OCI-LY3 (cell line): ENCODE results near the gene PLXNB1.

ENCODE experiments used
- H2AFZ ChIP-seq: fragments of 200-600, 300-600 bp; shearing (Covaris generic); 2 replicates; pipeline ENCODE4 v1.6.0; 2014; ENCODE audit warnings: antibody characterized with exemption, low read depth, low read length
- H3K27ac ChIP-seq: fragments of 200-600, 300-600 bp; sonication (generic); 2 replicates; pipeline ENCODE4 v1.5.1; 2014; ENCODE audit warnings: mild to moderate bottlenecking, low read length, moderate library complexity, mixed read lengths
- H3K27me3 ChIP-seq: fragments of 200-600, 300-600 bp; sonication (generic); 2 replicates; pipeline ENCODE4 v1.6.1; 2014; ENCODE audit warnings: low read depth, low read length, mixed read lengths
- H3K36me3 ChIP-seq: fragments of 200-600, 300-600 bp; sonication (generic); replicated peaks from 2 replicates; pipeline ENCODE3; 2014; ENCODE audit warnings: low read depth, low read length, mixed read lengths
- H3K4me1 ChIP-seq: fragments of 300-600, 200-600 bp; sonication (generic); 2 replicates; pipeline ENCODE4 v1.6.1; 2014; ENCODE audit warnings: low read length, mixed read lengths
- H3K4me2 ChIP-seq: fragments of 200-600, 300-600 bp; sonication (generic); 2 replicates; pipeline ENCODE4 v1.6.1; 2014; ENCODE audit warnings: low read length, mixed read lengths
- H3K4me3 ChIP-seq: fragments of 300-600, 200-600 bp; sonication (generic); 2 replicates; pipeline ENCODE4 v1.5.1; 2014; ENCODE audit warnings: antibody characterized with exemption, mild to moderate bottlenecking, low read length, moderate library complexity
- H3K79me2 ChIP-seq: fragments of 300-600, 200-600 bp; shearing (Covaris generic); 2 replicates; pipeline ENCODE4 v1.6.1; 2014; ENCODE audit warnings: mild to moderate bottlenecking, low read length, mixed read lengths
- H3K9ac ChIP-seq: fragments of 300-600, 200-600 bp; shearing (Covaris generic); 2 replicates; pipeline ENCODE4 v1.6.0; 2014; ENCODE audit warnings: mild to moderate bottlenecking, low read length, moderate library complexity
- H3K9me3 ChIP-seq: fragments of 200-600, 300-600 bp; shearing (Covaris generic); 2 replicates; pipeline ENCODE4 v1.6.1; 2014; ENCODE audit warnings: low read length, mixed read lengths; ENCODE audit not compliant: insufficient read depth
- H4K20me1 ChIP-seq: fragments of 200-600, 300-600 bp; sonication (generic); 2 replicates; pipeline ENCODE4 v1.6.1; 2016; ENCODE audit warnings: low read length, mixed read lengths; ENCODE audit not compliant: insufficient read depth
- EZH2phosphoT487 ChIP-seq: fragments of 200-600 bp; shearing (Covaris generic); IDR thresholded peaks from 2 replicates; pipeline ENCODE4 v1.6.1; 2018; ENCODE audit warnings: antibody characterized with exemption, mixed run types, low read depth
- TF ChIP-seq, protein P1 (sequence below): fragments of 200-600, 300-600 bp; sonication (generic); IDR thresholded peaks from 2 replicates; pipeline ENCODE4 v1.5.1; 2014; ENCODE audit warnings: antibody characterized with exemption, low read length, low read depth

PLXNB1 gene, protein sequence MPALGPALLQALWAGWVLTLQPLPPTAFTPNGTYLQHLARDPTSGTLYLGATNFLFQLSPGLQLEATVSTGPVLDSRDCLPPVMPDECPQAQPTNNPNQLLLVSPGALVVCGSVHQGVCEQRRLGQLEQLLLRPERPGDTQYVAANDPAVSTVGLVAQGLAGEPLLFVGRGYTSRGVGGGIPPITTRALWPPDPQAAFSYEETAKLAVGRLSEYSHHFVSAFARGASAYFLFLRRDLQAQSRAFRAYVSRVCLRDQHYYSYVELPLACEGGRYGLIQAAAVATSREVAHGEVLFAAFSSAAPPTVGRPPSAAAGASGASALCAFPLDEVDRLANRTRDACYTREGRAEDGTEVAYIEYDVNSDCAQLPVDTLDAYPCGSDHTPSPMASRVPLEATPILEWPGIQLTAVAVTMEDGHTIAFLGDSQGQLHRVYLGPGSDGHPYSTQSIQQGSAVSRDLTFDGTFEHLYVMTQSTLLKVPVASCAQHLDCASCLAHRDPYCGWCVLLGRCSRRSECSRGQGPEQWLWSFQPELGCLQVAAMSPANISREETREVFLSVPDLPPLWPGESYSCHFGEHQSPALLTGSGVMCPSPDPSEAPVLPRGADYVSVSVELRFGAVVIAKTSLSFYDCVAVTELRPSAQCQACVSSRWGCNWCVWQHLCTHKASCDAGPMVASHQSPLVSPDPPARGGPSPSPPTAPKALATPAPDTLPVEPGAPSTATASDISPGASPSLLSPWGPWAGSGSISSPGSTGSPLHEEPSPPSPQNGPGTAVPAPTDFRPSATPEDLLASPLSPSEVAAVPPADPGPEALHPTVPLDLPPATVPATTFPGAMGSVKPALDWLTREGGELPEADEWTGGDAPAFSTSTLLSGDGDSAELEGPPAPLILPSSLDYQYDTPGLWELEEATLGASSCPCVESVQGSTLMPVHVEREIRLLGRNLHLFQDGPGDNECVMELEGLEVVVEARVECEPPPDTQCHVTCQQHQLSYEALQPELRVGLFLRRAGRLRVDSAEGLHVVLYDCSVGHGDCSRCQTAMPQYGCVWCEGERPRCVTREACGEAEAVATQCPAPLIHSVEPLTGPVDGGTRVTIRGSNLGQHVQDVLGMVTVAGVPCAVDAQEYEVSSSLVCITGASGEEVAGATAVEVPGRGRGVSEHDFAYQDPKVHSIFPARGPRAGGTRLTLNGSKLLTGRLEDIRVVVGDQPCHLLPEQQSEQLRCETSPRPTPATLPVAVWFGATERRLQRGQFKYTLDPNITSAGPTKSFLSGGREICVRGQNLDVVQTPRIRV (N-terminal part only)

DNA sequence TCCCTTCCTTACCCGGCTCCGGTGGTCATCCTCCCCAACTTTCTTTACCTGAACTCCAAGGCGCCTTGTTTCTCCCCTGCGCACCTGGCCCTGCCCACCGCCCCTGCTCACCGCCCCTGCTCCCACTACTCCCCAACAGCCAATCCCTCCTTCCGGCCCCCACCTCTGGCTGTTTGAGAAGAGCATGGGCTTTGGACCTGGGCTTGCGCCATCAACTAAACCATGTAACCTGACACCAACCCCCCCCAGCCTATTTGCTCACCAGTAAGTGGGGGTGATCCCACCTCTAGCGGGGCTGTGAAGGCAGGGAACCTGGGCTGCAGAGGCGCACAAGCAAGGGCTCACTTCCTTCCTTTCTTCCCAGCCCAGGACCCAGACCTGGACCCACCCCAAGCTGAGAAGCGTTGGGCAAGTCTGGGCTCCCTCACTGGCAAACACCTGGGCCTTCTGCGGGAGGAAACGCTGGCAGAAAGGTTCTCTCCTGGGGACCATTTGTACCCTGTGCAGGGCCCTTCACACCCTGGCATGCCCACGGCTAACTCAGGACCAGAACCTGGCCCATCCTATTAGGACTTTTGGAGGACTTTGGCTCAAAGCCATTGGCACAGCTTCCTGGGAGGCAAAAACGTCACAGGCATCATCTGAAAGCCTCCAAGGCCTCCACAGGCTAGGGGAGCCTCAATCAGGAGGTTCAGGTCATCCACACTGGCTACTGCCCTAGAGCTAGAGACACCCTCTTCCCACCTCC lies at the start of gene PLXNB1:
TSS of gene PLXNB1 (minus strand) at position 127 of the 748 bp plus-strand sequence. CDS start 5,475 bp downstream, outside the sequence.
- Histone ChIP-seq H3K27ac (0 out of 2 replicates have a peak within 1 kb of the TSS, but pooled peaks have one; percentile 5), H3K27me3 (no peaks in the 10 kb centered on the region)
- no peak for TF ChIP-seq EZH2phosphoT487
- TF ChIP-seq, protein P1, sequence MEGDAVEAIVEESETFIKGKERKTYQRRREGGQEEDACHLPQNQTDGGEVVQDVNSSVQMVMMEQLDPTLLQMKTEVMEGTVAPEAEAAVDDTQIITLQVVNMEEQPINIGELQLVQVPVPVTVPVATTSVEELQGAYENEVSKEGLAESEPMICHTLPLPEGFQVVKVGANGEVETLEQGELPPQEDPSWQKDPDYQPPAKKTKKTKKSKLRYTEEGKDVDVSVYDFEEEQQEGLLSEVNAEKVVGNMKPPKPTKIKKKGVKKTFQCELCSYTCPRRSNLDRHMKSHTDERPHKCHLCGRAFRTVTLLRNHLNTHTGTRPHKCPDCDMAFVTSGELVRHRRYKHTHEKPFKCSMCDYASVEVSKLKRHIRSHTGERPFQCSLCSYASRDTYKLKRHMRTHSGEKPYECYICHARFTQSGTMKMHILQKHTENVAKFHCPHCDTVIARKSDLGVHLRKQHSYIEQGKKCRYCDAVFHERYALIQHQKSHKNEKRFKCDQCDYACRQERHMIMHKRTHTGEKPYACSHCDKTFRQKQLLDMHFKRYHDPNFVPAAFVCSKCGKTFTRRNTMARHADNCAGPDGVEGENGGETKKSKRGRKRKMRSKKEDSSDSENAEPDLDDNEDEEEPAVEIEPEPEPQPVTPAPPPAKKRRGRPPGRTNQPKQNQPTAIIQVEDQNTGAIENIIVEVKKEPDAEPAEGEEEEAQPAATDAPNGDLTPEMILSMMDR = no peak

DNA sequence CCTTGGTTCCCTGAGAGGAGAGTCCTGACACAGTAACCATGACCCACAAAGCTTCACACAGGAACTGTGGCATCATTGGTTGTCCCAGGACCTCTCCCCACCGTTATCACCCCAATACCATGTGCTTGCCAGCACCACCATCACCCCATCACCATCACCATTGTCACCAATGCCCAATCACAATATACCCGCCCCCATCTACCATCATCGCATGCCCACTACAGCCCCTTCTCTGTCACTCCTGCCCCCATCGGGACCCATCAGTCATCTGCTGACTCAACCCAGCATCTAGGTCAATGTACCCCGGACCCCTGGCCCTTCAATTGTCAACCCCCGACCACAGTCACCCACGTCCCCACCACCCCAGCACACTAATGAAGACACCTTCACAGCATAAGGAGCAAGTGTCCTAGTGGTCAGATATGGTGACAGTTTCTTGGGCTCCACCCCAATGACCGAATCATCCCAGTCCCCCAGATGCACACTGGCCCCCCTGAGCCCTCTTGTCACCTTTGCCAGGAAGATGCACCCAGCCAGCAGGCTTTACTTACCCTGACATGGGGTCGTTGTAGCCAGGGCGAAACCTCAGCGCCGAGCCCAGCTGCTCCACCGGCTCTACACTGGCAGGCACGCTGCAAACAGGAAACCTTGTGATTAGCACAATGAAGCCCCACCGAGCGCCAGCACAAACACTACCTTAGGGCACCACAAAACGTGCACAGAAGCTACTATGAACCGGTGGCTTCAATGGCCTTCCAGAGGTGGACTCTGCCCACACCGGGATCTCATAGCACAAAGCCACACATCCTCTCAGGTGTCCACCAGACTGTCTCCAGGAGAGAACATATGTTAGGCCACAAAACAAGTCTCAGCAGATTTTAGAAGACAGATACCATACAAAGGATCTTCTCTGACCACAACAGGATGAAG lies 49.0 kb upstream of the PLXNB1 start:
- no peak overlapping the region for H3K27ac ChIP-seq
- no peaks in the 10 kb centered on the region for H3K36me3 ChIP-seq
- TF ChIP-seq EZH2phosphoT487 = no peak
- no peak overlapping the region for H3K4me2 ChIP-seq
- no peaks in the 10 kb centered on the region for H3K9me3 ChIP-seq
- H3K9ac ChIP-seq = no peak overlapping the region
- H4K20me1 ChIP-seq = no peaks in the 10 kb centered on the region
- H3K27me3 ChIP-seq = no peaks in the 10 kb centered on the region
- H3K79me2 ChIP-seq = no peaks in the 10 kb centered on the region
- no peak overlapping the region for H2AFZ ChIP-seq
- no peaks in the 10 kb centered on the region for H3K4me1 ChIP-seq
- no peak overlapping the region for H3K4me3 ChIP-seq

More for the DNA sequence above, at the start of gene PLXNB1:
- Histone ChIP-seq H3K36me3 (peaks cover 23% of the 10 kb centered on the region), H2AFZ (peak within 1 kb of the TSS; percentile 39; the same call in 1 of the 2 replicates), H4K20me1 (peaks cover 4% of the 10 kb centered on the region; the same call in 1 of the 2 replicates), H3K4me1 (peaks cover 29% of the 10 kb centered on the region; the same call in 1 of the 2 replicates), H3K79me2 (peaks cover 26% of the 10 kb centered on the region), H3K9ac (peak within 1 kb of the TSS; percentile 75), H3K9me3 (no peaks in the 10 kb centered on the region), H3K4me3 (peak within 1 kb of the TSS; percentile 85), H3K4me2 (peak within 1 kb of the TSS; percentile 78)

DNA sequence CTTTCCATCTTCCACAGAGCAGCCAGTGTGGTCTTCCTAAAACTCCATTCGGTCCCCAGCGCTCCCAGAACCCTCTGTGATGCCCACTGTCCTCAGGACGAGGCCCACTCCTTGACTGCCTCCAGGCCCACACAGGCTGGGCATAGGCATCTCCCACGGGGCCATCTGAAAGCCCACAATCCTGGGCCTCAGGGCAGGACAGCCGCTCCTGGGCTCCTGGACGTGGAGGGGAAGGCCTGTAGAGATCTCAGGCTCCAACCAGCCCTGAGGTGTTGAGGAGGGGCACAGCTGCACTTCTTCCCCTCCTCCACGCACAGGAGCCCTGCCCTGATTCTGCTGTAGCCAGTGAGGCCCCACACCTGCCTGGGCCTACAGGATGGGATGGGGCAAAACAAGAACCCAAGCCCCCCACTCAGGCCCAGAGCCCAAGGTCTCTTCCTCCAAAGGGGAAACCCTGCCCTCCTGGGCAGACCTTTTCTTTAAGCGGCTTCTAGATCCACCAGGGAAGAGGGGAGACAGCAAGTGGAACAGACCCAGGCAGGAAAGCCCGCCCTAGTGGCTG lies 48.2 kb upstream of the PLXNB1 start:
- Histone ChIP-seq H3K79me2 (no peaks in the 10 kb centered on the region), H2AFZ (no peak overlapping the region), H3K36me3 (no peaks in the 10 kb centered on the region), H3K9me3 (no peaks in the 10 kb centered on the region), H3K4me2 (no peak overlapping the region), H3K4me3 (no peak overlapping the region), H4K20me1 (no peaks in the 10 kb centered on the region), H3K27me3 (no peaks in the 10 kb centered on the region), H3K4me1 (peaks cover 6% of the 10 kb centered on the region), H3K9ac (no peak overlapping the region), H3K27ac (no peak overlapping the region)
- TF ChIP-seq, protein P1 = no peak
- TF ChIP-seq EZH2phosphoT487 = no peak
